Pancreas (tissue), 10 donors: ENCODE data around the gene KDM4D. TPM values are rescaled to one million over a fixed set of nuclear protein-coding genes. Genes with fewer than 3 reads are reported as not detected.
"Not testable (repeated sequence)": the region's sequence is repeated elsewhere in the genome, so short reads cannot be mapped to it uniquely, and the experiment has no call there.

Experiments
- ATAC-seq, 4 donors: fragments of 200-7000 bp; cut with Tn5 transposase; one replicate each; pipeline versions ENCODE4 v1.8.0 to v1.9.1; 2020; ENCODE audit warnings: mild to moderate bottlenecking in 4 of 4, moderate library complexity in 4 of 4
- DNase-seq, 6 donors: peaks; one replicate each; pipeline ENCODE4 v3.0.0-alpha.2; 2020
- FAIRE-seq: peaks from 2 replicates; lab custom pipeline; 2012; peaks lifted over from hg19 to GRCh38; lab: Jason Lieb, UNC
- H3K27ac ChIP-seq, 4 donors: fragments of 200-600 bp; sonication (generic); 1 replicate in 3 of 4; 2 replicates in 1 of 4; pipeline versions ENCODE4 v1.5.0 to v1.8.0; 2020
- H3K27me3 ChIP-seq, 4 donors: fragments of 200-600 bp; one replicate each; pipeline ENCODE4 v1.8.0; 2021
- H3K36me3 ChIP-seq, 3 donors: fragments of 200-600 bp; sonication (generic) in 1 of 3; one replicate each; pipeline versions ENCODE4 v1.5.0 to v1.8.0; 2020 to 2021
- H3K4me1 ChIP-seq, 3 donors: fragments of 200-600 bp; one replicate each; pipeline ENCODE4 v1.8.0; 2021
- H3K4me3 ChIP-seq, 4 donors: fragments of 200-600 bp; sonication (generic) in 2 of 4; one replicate each; pipeline versions ENCODE4 v1.5.0 to v1.8.0; 2020 to 2021
- H3K9me3 ChIP-seq, 4 donors: fragments of 200-600 bp; one replicate each; pipeline ENCODE4 v1.8.0; 2021
- WGBS, 2 donors: extraction: QIAGEN DNeasy Blood & Tissue Kit; methylation state at CpG; one replicate each; pipeline ENCODE4 v1.1.7; 2013; 5-methylcytosine and 5-hydroxymethylcytosine counted together
- intact Hi-C, 3 donors: fragments of 100-400 bp; cut with DNase I; formaldehyde crosslinking; loops; one replicate each; pipeline versions ENCODE4 v1.11.1 to v1.14.2; 2022
- polyA plus RNA-seq, 2 donors: library from polyadenylated mRNA; stranded (reverse); fragments of 200-250 nt; gene quantifications; one replicate each; pipeline ENCODE4 v1.2.3, GENCODE V29; 2013
- total RNA-seq, 6 donors: library from RNA; stranded (reverse); fragmentation: NEBNext Ultra II Directional in 4 of 6; extraction: Animal tissue kit (Norgen Biotek cat#: 25700) in 4 of 6; gene quantifications; one replicate each; pipeline versions ENCODE4 v1.2.1 to v1.2.4, GENCODE V29; 2021 to 2023
- TF ChIP-seq, protein P1 (sequence below), 4 donors: fragments of 200-600 bp; sonication (generic) in 3 of 4; IDR thresholded peaks; one replicate each; pipeline versions ENCODE4 v1.5.0 to v1.8.0; 2021; ENCODE audit warnings: antibody characterized with exemption in 4 of 4
- donor health status: healthy with polysubstance abuse.
- donor health status: DM: no; HTN: no; CAD: no; lungs with moderate emphysema.
- donor health status: DM: no; HTN: no; CAD: no.
- donor health status: control.
- donor health status: control.
- donor health status: Bipolar disorder and iron deficiency.
- donor health status: DM: yes; HTN: yes; CAD: no.
- donor health status: DM: no; HTN: no; CAD: no.
- donor health status: DM: no; HTN: no; CAD: no.
- donor health status: DM: yes; HTN: yes; CAD: no.

The KDM4D gene
- total and polyA plus RNA-seq, 8 donors = 0.14 to 0.49 (median 0.28) TPM

DNA sequence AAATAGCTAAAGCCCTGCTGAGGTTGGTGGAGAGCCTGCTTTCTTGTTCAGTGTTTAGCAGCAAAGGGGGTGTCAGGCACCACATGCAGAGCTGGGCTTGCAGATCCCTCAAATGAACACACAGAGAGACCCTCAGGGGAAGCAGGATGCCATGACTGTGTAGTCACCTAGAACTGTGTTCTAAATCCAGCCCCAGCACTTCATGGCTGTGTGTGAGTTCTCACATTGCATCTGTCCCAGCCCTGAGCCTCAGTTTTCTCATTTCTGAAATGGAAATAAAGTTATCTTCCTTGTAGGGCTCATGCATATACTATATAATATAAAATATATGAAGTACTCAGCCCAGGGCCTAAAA lies 47.3 kb upstream of the KDM4D start:
- FAIRE-seq (no peak), ATAC-seq (peak in 2 of 4 donors; percentile 10 to 13), DNase-seq (no peak)
- H3K27me3 ChIP-seq = no peaks in the 10 kb centered on the region
- H3K27ac ChIP-seq = peak overlapping the region in 2 of 4 donors; percentile 37 to 42
- TF ChIP-seq, protein P1, sequence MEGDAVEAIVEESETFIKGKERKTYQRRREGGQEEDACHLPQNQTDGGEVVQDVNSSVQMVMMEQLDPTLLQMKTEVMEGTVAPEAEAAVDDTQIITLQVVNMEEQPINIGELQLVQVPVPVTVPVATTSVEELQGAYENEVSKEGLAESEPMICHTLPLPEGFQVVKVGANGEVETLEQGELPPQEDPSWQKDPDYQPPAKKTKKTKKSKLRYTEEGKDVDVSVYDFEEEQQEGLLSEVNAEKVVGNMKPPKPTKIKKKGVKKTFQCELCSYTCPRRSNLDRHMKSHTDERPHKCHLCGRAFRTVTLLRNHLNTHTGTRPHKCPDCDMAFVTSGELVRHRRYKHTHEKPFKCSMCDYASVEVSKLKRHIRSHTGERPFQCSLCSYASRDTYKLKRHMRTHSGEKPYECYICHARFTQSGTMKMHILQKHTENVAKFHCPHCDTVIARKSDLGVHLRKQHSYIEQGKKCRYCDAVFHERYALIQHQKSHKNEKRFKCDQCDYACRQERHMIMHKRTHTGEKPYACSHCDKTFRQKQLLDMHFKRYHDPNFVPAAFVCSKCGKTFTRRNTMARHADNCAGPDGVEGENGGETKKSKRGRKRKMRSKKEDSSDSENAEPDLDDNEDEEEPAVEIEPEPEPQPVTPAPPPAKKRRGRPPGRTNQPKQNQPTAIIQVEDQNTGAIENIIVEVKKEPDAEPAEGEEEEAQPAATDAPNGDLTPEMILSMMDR (IDR thresholded peaks at IDR 0.05) = no peak
- H3K4me1 ChIP-seq = peaks cover 0 to 9% (median 0%) of the 10 kb centered on the region in 3 donors
- no peaks in the 10 kb centered on the region for H3K36me3 ChIP-seq
- H3K4me3 ChIP-seq = no peak overlapping the region
- no peaks in the 10 kb centered on the region for H3K9me3 ChIP-seq
- intact Hi-C loops = no loop called here

DNA sequence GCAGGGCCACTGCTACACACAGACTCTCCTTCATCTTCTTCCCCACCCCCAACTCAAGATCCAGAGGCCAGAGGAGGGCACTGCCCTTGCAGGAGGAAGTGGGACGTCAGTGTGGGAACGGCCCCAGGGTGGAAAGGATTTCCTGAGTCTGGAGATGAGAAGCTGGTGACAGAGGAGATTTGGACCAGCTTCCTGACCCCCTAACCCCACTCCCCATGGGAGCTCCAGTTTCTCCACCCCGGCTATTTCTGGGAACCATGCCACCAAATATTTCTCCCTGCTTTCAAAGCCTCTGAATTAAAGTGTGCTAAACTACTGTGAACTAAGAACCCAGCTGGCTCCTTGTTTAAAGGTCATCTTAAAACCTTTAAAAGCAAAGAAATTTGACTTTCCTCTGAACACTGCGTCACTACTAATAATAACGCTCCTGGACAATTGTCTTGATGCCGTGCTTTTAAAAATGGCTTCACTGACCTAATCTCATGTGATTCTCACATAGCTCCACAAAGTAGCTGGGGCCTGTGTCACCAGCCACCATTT lies 46.7 kb upstream of the KDM4D start:
- Histone ChIP-seq H3K9me3 (no peaks in the 10 kb centered on the region), H3K4me1 (peaks cover 0 to 9% (median 0%) of the 10 kb centered on the region in 3 donors), H3K4me3 (no peak overlapping the region), H3K27ac (peak overlapping the region in 3 of 4 donors; percentile 1 to 42 (median 37)), H3K36me3 (no peaks in the 10 kb centered on the region), H3K27me3 (no peaks in the 10 kb centered on the region)
- no peak for FAIRE-seq
- intact Hi-C loops = no loop called here
- WGBS, 2 donors = 36 to 41% methylated on average over 6 of the region's 6 CpGs
- TF ChIP-seq, protein P1 (IDR thresholded peaks at IDR 0.05) = no peak
- peak; percentile 48 to 79 (median 74) for ATAC-seq
- DNase-seq = peak in 4 of 6 donors; percentile 37 to 51 (median 41)

DNA sequence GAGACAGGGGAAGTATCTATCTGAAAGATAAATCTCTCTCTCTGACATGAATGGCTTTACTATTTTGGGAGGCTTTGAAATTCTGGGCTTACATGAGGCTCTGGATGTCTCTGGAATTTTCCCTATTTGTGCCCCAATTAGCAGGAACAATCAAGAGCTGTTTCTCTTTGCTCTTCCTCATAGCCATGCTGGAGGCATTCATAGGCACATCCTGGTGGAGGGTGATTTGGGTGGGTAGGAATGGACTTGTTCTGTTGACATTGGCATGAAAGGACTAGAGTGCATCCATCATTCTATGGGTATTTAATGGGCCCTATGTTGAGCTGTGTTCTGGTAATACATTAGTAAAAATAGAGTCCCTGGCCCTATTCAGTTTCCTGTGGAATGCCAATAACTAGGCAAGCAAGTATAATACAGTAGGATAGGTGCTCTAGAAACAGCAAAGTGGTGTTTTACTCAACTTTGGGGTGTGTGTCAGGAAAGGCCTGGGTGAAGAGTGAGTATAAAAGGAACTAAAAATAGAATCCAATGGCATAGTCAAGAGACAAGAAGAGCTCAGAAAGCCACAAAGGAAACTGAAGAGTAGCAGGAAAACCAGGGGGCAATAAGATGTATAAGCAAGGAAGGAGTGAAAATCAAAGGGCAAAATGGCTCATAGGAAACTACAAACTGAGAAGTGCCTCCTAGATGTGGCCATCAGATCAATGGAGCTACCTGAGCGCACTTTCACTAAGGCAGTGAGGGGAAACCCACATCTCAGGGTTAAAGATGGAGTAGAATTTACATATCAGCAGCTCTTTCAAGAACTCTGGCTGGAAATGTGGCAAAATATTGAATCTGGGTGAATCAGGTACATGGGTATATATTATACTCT lies 45.2 kb upstream of the KDM4D start:
- WGBS, 2 donors = 85 to 88% methylated on average over 1 of the region's 1 CpG

DNA sequence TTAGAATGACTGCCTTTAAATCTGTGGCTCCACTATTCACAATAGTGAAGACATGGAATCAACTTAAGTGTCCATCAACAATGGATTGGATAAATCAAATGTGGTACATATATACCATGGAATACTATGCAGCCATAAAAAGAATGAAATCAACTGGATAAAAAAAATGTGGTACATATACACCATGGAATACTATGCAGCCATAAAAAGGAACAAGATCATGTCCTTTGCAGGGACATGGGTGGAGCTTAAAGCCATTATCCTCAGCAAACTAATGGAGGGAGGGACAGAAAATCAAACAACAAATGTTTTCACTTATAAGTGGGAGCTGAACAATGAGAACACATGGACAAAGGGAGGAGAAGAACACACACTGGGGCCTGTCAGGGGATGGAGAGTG lies 41.4 kb upstream of the KDM4D start:
- H3K9me3 ChIP-seq, H3K4me1 ChIP-seq, DNase-seq, H3K27me3 ChIP-seq, H3K4me3 ChIP-seq, FAIRE-seq, H3K36me3 ChIP-seq, intact Hi-C loops, H3K27ac ChIP-seq, ATAC-seq: not testable (repeated sequence)

More for the DNA sequence above, 45.2 kb upstream of the KDM4D start:
- no peaks in the 10 kb centered on the region for H3K9me3 ChIP-seq
- H3K27ac ChIP-seq = no peak overlapping the region
- DNase-seq = no peak
- ATAC-seq = no peak
- H3K27me3 ChIP-seq = no peaks in the 10 kb centered on the region
- TF ChIP-seq, protein P1 (IDR thresholded peaks at IDR 0.05) = no peak
- H3K4me1 ChIP-seq = peaks cover 0 to 9% (median 0%) of the 10 kb centered on the region in 3 donors
- H3K36me3 ChIP-seq = no peaks in the 10 kb centered on the region
- no peak for FAIRE-seq
- no peak overlapping the region for H3K4me3 ChIP-seq
- intact Hi-C loops = no loop called here

DNA sequence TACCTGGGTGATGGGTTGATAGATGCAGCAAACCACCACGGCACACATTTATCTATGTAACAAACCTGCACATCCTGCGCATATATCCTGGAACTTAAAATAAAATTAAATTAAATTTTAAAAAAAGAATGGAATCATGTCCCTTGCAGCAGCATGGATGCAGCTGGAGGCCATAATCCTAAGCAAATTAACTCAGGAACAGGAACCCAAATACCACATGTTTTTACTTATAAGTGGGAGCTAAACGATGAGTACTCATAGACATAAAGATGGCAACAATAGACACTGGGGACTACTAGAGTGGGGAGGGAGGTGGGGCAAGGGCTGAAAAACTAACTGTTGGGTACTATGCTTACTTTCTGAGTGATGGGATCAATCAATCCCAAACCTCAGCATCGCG lies 41.0 kb upstream of the KDM4D start:
- H3K4me3 ChIP-seq = no peak overlapping the region
- ATAC-seq = no peak
- WGBS, 2 donors = 95 to 98% methylated on average over 5 of the region's 5 CpGs
- no peaks in the 10 kb centered on the region for H3K36me3 ChIP-seq
- H3K4me1 ChIP-seq = no peaks in the 10 kb centered on the region
- no peak overlapping the region for H3K27ac ChIP-seq
- TF ChIP-seq, protein P1 (IDR thresholded peaks at IDR 0.05) = no peak
- H3K9me3 ChIP-seq = no peaks in the 10 kb centered on the region
- no peak for DNase-seq
- no peaks in the 10 kb centered on the region for H3K27me3 ChIP-seq
- intact Hi-C loops = no loop called here
- FAIRE-seq = no peak
